Subcutaneous adipose tissue (tissue), 4 donors: ENCODE results near the gene AWAT2. TPM values are rescaled to one million over a fixed set of nuclear protein-coding genes. Genes with fewer than 3 reads are reported as not detected.

Experiments used
- total RNA-seq, 4 donors: library from RNA; depleted of rRNA; stranded (reverse); fragments of >200 nt; gene quantifications; one replicate each; pipeline ENCODE4 v1.1.0, GENCODE V29; 2016
- TF ChIP-seq, protein P1 (sequence below): fragments of 450-650 bp; IDR thresholded peaks from one replicate; pipeline ENCODE4 v1.5.1; 2016; ENCODE audit warnings: low read depth, mild to moderate bottlenecking, control low read depth, antibody characterized with exemption, moderate library complexity

The AWAT2 gene, protein sequence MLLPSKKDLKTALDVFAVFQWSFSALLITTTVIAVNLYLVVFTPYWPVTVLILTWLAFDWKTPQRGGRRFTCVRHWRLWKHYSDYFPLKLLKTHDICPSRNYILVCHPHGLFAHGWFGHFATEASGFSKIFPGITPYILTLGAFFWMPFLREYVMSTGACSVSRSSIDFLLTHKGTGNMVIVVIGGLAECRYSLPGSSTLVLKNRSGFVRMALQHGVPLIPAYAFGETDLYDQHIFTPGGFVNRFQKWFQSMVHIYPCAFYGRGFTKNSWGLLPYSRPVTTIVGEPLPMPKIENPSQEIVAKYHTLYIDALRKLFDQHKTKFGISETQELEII
- under 1 TPM in 1 of 4 donors, not detected in 3; 0.17 TPM for total RNA-seq

DNA sequence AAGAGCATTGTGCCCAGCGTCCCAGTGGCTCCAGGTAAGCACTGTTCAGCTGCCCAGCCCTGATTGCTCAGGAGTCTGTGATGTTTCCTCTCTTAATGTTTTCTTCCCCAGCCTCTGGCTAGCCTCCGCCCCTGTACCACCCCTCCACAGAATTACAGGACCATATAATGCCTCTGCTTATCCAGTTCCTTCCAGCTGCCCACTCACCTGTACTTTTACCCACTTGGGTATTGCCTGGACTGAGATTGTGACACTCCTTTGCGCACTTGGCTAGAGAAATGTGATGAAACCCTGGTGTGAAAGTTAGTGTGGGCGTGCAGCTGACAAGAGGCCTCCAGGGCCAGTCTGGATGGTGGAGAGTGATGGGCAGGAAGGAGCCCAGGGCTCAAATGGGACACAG, at the start of gene AWAT2:
TSS of gene AWAT2 (minus strand) at position 14 of the 400 bp plus-strand sequence. CDS start at position 8, 6 bp downstream.
- TF ChIP-seq, protein P1, sequence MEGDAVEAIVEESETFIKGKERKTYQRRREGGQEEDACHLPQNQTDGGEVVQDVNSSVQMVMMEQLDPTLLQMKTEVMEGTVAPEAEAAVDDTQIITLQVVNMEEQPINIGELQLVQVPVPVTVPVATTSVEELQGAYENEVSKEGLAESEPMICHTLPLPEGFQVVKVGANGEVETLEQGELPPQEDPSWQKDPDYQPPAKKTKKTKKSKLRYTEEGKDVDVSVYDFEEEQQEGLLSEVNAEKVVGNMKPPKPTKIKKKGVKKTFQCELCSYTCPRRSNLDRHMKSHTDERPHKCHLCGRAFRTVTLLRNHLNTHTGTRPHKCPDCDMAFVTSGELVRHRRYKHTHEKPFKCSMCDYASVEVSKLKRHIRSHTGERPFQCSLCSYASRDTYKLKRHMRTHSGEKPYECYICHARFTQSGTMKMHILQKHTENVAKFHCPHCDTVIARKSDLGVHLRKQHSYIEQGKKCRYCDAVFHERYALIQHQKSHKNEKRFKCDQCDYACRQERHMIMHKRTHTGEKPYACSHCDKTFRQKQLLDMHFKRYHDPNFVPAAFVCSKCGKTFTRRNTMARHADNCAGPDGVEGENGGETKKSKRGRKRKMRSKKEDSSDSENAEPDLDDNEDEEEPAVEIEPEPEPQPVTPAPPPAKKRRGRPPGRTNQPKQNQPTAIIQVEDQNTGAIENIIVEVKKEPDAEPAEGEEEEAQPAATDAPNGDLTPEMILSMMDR, result no peak

DNA sequence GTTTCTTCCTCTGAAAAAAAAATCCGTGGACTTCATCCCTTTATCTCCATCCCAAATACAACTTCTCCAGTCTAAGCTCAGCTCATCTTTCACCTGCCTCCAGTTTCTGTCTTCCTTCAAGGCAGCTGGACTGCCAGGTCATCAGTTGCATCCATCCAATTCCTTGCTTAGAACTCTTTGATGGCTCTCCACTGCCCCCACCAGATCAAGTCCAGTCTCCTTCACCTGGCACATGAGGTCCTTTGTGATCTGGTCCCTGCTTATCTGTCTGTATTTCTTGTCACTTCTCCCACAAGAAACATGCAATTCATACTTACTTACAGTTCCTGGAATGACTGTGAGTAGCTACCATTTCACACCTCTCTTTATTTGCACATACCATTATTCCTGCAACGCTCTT, 46.3 kb upstream of the AWAT2 start:
- TF ChIP-seq, protein P1, result no peak

DNA sequence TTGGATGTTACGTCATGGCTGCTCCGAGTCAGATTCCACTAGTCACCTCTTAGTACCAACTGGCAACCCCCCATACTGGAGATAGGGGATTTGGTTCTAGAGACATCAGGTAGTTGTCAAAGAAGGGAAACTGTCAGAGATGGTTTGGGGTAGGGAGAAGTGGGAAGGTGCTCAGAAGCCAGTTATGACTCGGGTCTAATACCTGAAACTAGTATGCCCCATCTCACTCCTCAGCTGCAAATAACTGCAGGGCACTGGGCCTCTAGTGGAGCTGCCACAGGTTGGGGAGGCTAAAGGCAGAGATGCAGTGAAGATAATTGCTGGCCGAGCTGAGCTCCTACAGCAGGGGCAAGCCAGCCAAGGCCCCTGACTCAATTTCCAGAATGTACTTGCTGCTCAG, 42.5 kb upstream of the AWAT2 start:
- TF ChIP-seq, protein P1, result no peak

DNA sequence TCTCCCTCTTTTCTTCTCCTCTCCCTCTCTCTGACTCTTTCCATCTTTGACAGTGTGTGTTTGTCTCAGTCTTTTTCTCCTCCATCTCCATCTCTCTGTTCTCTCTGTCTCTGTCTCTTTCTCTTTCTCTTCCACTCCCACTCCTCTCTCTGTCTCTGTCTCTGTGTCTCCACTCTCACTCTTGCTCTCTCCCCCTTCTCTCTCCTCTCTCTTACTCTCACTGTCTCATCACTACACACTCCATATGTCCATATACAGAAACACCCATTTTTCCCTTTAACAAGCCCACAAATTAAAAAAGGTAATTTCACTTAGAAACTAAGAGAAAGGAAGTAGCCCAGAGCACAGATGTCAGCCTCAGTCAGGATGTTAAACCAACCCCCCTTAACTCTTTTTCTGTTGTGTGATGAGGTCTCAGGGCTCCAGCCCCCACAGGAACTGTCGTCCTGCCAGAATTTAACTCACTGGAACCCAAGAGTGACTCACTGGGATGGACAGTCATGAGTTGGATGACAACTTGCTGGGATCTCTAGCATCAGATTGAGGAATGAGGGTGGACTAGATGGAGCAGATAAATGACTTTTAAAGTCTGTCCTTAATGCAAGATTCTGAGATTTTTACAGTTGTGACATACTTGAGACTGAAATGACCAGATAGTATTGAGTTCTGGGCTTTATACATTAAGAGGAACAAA, 40.0 kb upstream of the AWAT2 start:
- TF ChIP-seq, protein P1, result no peak

DNA sequence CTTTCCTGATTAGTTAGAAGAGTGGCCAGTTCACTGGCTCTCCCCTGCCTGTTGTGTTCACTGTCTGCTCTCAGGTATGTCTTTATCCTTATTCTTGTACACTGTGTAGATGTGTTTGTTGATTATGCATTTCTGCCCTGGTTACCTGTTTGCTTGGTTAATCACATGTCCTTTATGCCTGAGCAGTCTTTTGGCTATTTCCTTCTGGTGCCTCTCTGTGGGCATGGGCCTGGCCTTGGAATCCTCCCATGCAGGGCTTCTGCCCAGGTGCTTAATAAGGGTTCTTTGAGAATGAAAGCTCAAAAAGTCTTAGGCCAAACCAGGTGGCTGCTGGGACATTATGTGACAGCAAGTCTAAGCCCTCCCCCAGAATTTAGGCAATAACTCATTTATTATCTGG, 39.0 kb upstream of the AWAT2 start:
- TF ChIP-seq, protein P1, result no peak

DNA sequence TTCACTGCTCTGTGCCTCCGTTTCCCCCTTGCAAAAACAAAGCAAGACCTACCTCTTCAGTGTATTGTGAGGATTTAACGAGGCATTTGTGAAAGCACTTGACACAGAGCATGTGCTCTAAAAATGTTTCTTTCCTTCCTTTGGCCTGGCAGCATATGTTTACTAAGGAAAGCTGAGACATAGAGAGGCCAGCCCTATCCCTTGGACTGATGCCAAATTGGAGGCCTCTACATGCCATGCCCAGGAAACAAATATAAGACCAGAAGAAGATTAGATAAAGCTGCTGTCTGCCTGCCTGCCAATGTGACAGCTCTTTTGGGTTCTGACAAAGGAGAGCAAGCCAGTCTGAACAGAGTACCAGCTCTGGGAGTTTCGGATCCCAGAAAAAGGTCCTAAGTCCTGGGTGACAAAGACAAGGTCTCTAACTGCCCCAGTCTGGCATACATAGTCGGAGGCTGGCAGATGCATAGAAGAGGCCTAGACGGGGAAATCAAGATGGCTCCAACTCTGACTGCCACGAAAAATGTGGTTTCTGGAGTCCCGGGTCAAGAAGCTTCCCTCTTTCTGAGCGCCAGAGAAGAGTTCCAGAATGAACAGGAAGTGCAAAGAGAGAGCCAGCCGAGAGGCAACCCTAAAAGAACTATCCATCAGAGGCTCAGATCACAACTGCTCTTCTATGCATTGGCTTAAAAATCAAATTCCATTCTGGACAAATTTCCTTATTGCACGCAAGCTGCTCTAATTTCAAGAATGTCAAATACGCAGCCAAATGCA, 38.3 kb upstream of the AWAT2 start:
- TF ChIP-seq, protein P1, result no peak

DNA sequence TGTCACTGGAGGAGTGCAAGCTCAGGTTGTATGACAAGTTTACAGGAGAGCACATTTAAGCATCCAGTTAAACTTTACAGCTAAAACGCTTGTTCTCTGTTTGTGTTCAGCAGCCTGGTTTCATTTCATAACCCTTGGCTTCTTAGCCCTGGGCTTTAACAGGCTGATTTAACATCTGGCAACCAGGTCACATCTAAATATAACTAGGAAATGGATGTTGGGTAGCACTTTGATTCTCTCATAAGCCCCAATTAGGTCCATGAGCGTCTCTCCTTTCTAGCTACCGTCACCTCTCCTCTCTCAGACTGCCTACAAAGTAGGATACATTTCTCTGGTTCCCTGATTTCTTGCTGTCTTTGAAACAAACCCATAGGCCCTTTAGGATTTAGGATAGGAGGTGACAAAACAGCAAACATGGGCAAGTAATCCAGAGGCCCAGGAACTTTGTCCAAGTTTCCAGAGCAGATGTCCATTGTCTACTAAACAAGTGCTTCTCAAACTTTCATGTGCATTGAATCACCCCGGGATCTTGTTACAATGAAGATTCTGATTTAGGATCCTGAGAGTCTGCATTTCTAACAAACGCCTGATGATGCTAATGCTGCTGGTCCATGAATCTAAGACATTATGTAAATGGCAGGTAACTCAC, 35.0 kb upstream of the AWAT2 start:
- TF ChIP-seq, protein P1, result no peak
